ENCODE data around the gene MRTFB. TPM values are rescaled to one million over a fixed set of nuclear protein-coding genes. Genes with fewer than 3 reads are reported as not detected.
A peak's percentile ranks its signal among the peaks of the same experiment; 100 is the strongest.

The MRTFB gene
- polyA plus RNA-seq, 12 donors = 16.8 to 34.6 (median 23.3) TPM; not detected in 1

- no peak for DNase-seq
Observed at GRCh38 chr16:14129502-14129901, 58.4 kb downstream of the MRTFB start.

GRCh38 chr16:14131774-14132695 lies 60.9 kb downstream of the MRTFB start:
- no peak for DNase-seq

- no peak for DNase-seq
Observed at GRCh38 chr16:14132696-14133048, 61.6 kb downstream of the MRTFB start.

- no peak for DNase-seq
Observed at GRCh38 chr16:14133907-14134306, 62.8 kb downstream of the MRTFB start.

GRCh38 chr16:14135704-14136103 lies 64.6 kb downstream of the MRTFB start:
- DNase-seq = no peak

GRCh38 chr16:14139872-14140271 lies 68.8 kb downstream of the MRTFB start:
- no peak for DNase-seq

GRCh38 chr16:14140923-14141322 lies 69.8 kb downstream of the MRTFB start:
- DNase-seq = no peak

GRCh38 chr16:14146445-14146844 lies 75.3 kb downstream of the MRTFB start:
- DNase-seq = no peak

GRCh38 chr16:14148016-14148415 lies 76.9 kb downstream of the MRTFB start:
- DNase-seq = no peak

GRCh38 chr16:14148569-14148968 lies 77.5 kb downstream of the MRTFB start:
- DNase-seq = no peak

- DNase-seq = no peak
Observed at GRCh38 chr16:14150796-14151195, 79.7 kb downstream of the MRTFB start.

GRCh38 chr16:14151256-14152030 lies 80.3 kb downstream of the MRTFB start:
- peak; percentile 7 for DNase-seq

GRCh38 chr16:14155572-14156190 lies 84.6 kb downstream of the MRTFB start:
- DNase-seq = no peak

GRCh38 chr16:14164916-14165662 lies 94.0 kb downstream of the MRTFB start:
- DNase-seq = peak; percentile 16

- DNase-seq = no peak
Observed at GRCh38 chr16:14168146-14168545, 97.0 kb downstream of the MRTFB start.

GRCh38 chr16:14172200-14172809 lies 101.2 kb downstream of the MRTFB start:
- no peak for DNase-seq

- no peak for DNase-seq
Observed at GRCh38 chr16:14175086-14175485, 104.0 kb downstream of the MRTFB start.

- no peak for DNase-seq
Observed at GRCh38 chr16:14177704-14178103, 106.6 kb downstream of the MRTFB start.

- no peak for DNase-seq
Observed at GRCh38 chr16:14179116-14179515, 108.0 kb downstream of the MRTFB start.

- no peak for DNase-seq
Observed at GRCh38 chr16:14180481-14180944, 109.4 kb downstream of the MRTFB start.

GRCh38 chr16:14181371-14182050 lies 110.4 kb downstream of the MRTFB start:
- DNase-seq = no peak
